GM19395 (cell line): ENCODE results near the gene CRYBB1.

Experiments
- ATAC-seq: cut with Tn5 transposase; IDR thresholded peaks from one replicate; pipeline ENCODE4 v1.9.1; 2021; ENCODE audit warnings: mild to moderate bottlenecking, moderate library complexity; ENCODE audit not compliant: unreplicated experiment

The CRYBB1 gene

DNA sequence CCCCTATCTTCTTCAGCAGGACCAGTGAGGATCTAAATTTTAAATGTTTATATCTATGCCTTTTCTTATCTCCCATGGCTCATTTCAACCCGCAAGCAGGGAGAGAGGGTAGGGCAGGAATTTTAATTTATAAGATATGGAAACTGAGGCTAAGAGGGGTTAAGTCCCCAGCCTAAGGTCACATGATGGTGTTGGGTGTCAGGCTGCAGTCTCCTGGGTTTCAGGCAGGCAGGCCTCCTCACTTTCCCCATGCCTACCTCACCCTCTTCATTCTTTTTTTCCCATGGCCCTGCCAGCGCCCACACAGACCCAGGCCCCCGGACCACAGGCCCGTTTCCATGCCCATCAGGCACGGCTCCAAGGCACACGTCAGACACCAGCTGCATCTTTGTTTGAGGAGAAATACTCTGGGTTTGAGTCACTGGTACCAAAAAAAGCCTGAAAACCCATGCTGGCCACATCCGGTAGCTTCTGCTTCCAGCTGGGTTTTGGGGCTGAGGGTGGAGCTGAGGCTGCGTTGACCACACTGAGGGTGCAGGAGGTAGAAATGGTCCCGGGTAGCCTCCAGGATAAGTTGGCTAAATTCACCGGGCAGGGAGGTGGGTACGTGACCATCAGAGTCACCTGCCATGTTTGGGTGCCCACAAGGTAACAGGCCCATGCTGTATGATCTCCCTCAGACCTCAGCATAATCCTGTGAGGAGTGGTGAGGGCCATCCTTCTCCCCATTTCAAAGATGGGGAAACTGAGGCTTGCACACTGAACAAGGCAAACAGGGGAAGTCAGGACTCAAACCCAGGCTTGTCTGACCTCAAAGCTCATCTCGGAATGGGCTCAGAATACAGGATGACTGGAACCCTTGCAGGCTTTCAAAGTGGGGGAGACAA, 7.5 kb downstream of the CRYBB1 start:
- ATAC-seq: peak; percentile 79

DNA sequence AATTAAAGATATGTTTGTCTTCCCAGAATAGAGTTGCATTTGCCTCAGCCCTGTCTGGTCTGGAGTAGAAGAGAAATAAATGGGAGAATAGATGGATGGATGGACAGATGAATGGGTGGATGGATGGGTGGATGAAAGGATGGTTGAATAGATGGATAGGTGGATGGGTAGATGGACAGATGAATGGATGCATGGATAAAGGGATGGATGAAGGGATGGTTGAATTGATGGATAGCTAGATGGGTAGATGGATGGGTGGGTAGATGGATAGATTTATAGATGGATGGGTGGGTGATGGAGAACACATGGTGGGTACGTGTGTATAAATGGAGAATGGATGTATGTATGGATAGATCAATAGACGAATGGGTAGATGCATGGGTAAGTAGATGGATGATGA, 8.5 kb downstream of the CRYBB1 start:
- no peak for ATAC-seq

- ATAC-seq: no peak
Observed at GRCh38 chr22:26608129-26608528, 9.7 kb downstream of the CRYBB1 start.

DNA sequence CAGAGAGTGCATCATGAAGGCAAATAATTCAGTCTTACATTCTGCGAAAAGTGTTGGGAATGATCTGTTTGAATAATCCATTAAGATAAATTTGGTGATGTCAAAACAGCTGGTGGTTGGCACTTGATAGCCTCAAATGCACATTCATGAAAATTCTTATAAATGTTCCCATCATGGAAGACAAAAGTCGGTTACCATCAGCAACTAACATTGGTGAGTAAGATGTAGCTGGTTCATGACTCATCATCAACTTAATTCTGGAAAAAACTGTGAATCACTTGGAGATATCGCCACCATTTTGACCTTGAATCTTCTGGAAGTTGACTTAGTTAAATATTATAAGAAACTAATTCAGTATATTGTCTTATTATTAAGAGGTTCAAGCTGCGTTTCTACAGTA, 11.2 kb downstream of the CRYBB1 start:
- no peak for ATAC-seq

DNA sequence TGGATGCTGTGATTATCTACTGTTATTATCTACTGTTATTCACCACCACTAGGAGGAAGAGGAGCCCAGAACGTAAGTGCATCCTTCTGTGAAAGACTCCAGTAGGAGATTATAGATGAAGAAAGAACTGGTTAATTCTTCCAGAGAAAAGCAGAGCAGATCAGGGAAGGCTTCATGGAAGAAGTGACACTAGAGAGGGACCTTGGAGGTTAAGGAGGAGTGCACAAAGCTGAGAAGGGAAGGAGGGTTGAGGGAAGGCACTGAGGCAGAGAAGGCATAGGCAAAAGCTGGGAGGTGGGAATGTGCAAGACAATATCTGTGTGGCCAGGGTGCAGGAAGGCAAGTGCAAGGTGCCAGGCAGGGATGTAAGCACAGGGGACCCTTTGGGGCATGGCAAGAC, 13.5 kb downstream of the CRYBB1 start:
- ATAC-seq: no peak

DNA sequence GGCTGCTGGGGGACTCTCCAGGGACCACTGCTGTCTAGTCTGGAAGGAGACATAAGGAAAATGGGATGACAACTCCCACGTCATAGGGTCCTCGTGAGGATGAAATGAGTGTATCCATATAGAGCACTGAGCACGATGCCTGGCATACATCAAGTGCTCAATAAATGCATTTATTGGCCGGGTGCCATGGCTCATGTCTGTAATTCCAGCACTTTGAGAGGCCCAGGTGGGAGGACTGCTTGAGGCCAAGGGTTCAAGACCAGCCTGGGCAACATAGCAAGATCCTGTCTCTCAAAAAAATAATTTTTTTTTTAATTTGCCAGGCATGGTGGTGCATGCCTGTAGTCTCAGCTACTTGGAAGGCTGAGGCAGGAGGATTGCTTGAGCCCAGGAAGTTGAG, 15.7 kb downstream of the CRYBB1 start:
- no peak for ATAC-seq

DNA sequence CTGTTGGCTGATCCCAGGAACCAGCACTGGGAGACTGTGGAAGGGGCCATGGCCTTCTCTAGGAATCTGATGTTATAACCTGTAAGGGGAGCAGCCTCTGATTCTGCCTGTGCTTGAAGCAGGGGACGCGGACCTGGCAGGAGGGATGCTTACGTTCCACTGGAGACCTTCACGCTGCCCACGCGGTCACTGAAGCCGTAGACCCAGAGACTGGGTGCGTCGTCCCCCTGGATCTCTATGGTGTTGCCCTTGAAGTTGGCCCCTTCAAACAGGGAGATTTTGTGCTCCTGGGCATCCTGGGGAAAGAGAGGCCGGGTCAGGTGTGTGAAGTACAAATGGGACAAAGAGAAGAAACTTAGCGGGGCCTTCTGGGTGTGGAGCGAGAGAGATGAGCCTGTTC, 16.1 kb downstream of the CRYBB1 start:
- ATAC-seq: no peak

GRCh38 chr22:26599505-26599904, 18.3 kb downstream of the CRYBB1 start:
- ATAC-seq: no peak

DNA sequence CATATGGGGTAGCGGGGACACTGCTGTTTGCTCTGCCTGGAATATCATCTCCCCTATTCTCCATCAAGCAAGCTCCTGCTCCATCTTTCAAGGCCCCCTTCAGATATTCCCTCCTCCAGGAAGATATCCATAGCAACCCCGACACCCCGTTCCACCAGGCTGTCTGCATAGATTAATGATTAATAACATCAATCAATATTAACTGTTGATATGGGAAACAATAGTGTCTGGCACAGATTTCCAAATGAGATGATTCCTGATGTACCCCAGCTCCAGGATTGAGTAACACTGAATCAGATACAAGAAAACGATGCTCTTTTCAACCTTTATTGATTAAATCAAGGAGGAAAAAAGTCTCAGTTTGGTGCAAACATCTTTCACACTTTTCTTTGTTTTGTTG, 20.3 kb downstream of the CRYBB1 start:
- no peak for ATAC-seq

DNA sequence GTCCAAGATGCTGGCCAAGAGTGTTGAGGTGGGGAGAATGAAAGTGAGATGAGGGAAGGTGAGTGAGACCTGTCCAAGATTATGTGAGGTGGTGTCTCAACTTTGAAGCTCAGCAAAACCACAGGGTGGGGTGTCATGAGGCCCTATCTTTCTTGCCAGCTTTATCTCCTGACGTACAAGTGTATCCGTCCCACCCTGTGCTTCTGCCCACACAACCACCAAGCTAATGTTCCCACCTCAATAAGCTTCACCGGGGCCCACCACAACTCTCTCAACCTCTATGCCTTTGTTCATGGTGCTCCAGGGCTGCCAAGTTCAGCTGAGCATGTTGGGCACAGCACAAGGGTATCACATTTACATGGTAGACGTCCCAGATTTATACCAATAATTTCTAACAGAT, 20.8 kb downstream of the CRYBB1 start:
- no peak for ATAC-seq

- no peak for ATAC-seq
Observed at GRCh38 chr22:26593763-26594162, 24.1 kb downstream of the CRYBB1 start.

DNA sequence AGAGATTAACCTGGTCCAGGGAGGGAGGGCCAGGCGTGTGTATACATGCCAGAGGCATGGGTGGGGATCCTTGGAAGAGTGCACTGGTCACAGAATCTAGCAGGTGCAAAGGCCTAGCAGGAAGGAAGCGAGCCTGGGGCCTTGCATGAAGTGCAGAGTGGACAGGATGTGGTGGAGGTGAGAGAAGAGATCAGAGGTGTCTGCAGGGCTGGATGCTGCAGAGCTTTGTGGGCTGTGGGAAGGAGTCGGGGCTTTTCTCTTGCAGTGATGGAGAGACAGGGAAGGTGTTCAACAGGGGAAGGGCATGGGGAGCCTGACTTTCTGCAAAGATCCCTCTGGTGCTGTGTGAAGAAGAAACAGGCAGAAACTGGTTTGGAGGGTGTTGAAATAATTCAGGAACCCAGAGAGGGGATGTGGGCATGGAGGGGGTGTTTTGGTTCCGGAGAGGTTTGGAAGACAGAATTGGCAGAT, 25.4 kb downstream of the CRYBB1 start:
- peak; percentile 58 for ATAC-seq

DNA sequence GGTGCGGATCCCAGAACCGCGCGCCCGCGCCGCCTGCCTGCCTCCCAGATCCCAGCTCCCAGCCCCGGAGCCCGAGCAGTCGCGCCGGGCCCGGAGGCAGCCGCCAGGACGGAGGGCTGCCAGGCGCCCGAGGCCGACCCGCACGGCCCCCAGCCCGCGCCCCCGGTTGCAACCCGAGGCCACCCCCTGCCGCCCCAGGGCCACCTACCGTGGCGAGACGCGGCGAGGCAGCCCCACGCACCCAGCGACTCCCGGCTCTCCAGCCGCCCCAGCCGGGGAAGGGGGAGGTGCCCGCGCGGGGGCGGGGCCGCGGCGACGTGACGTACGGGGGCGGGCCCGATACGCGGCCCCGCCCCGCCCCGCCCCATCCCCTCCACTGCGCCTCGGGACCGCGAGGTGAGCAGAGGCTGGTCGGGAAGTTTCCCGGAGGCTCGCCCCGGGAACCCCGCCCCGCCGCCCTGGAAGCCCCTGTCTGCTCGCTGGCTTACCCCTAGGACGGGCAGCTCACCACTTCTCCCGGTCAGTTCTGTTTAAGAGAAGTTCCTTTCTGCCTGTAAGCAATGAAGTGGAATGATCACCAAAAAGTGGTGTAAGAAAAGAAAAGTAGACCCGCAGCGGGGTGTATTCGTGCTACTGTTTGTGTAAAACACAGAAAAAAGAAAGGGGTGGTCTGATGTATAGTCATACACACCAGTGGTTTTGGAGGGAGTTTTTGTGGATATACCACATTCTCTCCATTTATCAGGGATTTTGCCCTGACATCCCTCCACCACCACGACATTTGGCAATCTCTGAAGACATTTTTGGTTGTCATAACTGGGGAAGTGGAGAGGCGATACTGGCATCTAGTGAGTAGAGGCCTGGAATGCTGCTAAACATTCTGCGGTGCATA, 27.7 kb downstream of the CRYBB1 start, which contains the start of gene TPST2:
TPST2 (minus strand) TSS at position 288 of the 892 bp plus-strand sequence. CDS start 48,502 bp downstream, outside the sequence.
- peak; percentile 57 for ATAC-seq

- peak; percentile 20 for ATAC-seq
Observed at GRCh38 chr22:26589367-26589844, 28.4 kb downstream of the CRYBB1 start.

GRCh38 chr22:26588729-26589366, 29.0 kb downstream of the CRYBB1 start:
- no peak for ATAC-seq

GRCh38 chr22:26587991-26588613, 29.7 kb downstream of the CRYBB1 start:
- ATAC-seq: no peak

DNA sequence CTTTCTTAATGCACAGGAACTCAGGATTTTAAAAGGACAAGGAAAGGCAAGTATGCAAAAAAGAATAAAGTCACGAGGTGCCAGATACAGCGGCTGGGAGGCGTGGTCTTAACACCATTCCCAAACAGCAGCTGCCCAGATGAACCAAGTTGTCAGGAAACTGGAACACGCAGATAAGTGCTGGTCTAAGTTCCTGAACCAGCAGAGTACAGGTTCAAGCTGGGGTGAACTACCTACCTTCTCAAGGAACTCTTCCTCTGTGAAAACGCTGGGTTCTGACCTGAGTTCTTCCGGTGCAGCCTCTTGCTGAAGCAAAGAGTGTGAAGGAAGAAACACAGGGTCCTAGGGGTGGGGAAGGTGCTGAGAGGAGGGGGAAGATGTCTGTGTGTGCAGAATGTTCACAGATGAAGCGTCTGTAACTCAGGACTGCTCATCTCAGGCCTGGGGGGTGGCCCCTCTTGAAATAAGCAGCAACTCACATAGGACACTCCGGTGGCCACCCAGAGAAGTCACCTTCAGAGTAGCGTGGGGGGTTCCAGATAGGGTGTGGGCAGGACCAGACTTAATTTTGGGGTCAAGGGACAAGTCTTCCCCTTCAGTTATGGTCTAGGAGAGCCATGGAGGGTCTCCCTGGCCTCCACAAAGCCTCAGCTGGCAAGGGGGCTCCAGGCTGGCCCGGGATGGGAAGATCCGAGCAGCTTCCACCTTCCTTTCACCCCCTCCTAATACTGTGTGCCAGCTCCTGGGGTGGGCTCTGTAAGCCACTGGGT, 31.1 kb downstream of the CRYBB1 start:
- ATAC-seq: no peak

DNA sequence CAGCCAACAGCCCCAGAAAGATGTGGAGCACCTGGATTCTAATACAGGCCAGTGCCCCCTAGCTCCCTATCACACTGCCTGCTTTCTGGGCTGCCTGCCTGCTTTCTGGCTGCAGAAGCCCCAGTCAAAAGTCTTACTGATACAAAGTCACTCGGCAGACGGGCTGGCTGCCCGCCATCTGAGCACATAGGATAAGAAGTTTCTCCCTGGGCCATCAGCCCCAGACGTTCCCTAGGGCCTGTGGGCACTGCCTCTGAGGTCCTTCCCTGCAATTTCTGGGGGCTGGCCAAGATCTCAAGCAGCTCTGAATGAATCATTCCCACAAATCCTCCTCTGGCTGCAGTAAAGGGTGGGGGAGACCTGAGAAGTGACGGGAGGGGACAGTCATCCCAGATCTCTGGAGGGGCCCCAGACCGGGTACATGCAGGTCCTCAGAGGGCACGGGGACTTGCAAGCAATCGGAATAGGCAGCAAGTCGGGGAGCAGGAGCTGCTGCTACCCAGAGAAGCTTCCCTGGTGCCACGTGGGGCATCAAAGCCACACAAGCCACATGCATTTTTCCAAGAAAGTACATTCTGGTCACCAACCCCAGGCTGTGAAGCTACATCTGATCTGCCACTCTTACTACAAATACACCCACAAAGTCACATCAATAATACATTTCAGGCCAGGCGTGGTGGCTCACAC, 32.6 kb downstream of the CRYBB1 start:
- ATAC-seq: no peak

- no peak for ATAC-seq
Observed at GRCh38 chr22:26584010-26584409, 33.8 kb downstream of the CRYBB1 start.
